ENCODE data around the gene AP2S1. TPM values are rescaled to one million over a fixed set of nuclear protein-coding genes. Genes with fewer than 3 reads are reported as not detected.

The AP2S1 gene
- 100 to 1,000 TPM; 416 to 479 (median 463) TPM for total RNA-seq (2021; fragmentation: NEBNext Ultra II Directional; extraction: Animal tissue kit (Norgen Biotek cat#: 25700))
- long read RNA-seq, transcript AP2S1-203 (4 exons, 636 nt): minor isoform, 41 of 494 reads
- long read RNA-seq, transcript AP2S1-204 (4 exons, 707 nt): minor isoform, 14 of 494 reads
- long read RNA-seq, transcript AP2S1-209 (5 exons, 898 nt): minor isoform, 36 of 494 reads
- long read RNA-seq, transcript AP2S1-201 (5 exons, 935 nt): major isoform, 374 of 494 reads
- long read RNA-seq, partial matches to known transcripts: 4 of 494 reads
- long read RNA-seq, other reads (novel, unspliced or antisense): 13 of 494 reads

DNA sequence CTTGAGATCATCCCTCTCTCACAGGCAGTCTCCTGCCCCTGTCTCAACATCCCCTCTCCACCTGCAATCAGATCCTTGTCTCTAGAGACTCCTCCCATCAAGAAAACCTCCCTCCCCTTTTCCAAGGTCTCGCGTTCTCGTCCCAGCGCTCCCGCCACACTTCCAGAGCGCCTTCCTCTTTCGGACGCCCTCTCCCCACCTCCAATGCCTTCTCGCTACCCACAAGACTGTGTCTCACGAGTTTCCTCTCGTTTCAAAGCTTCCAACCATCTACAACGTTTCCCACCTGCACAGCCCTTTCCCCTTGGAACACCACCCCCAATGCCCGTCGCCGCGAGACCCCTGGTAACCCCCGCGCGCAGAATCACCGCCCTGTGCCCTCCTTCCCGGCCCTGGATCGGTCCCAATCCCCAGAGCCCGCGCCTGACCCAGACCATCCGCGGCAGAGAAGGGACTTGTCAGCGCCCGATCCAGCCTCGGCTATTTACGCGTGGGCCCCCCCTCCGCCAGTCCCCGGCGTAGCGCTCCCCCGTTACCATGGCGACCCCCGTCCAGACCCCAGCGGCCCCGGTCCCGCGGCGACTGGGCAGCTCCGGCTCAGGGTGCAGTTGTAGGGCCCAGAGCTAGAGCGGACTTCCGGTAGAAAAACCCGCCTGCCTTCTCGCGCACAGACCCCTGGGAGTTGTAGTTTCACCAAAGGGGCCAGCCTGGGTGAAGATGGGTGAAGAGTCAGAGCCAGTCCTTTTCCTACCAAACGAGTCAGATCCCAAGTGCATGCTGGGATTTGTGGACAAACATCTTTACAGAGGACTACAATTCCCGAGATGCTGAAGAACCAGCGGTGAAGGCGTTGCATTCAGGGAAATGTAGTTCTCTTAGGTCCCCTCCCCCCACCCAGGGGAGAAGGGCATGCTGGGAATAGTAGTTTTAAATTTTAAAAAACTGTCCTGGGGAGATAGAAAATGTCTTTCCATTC, at the start of gene AP2S1:
TSS of gene AP2S1 (minus strand) at position 619 of the 976 bp plus-strand sequence. CDS start at position 539, 80 bp downstream.
- Mint-ChIP-seq H3K27ac (peak within 1 kb of the TSS; percentile 95), H3K9me3 (no peaks in the 10 kb centered on the region), H3K36me3 (ENCODE audit: low read depth) (peaks cover 17% of the 10 kb centered on the region), H3K4me1 (ENCODE audit: low read depth) (peaks cover 28% of the 10 kb centered on the region), H3K4me3 (peak within 1 kb of the TSS; percentile 96), H3K27me3 (ENCODE audit: insufficient read depth) (peaks cover 7% of the 10 kb centered on the region)
- peak; percentile 100 for DNase-seq
- TF ChIP-seq, protein P1, sequence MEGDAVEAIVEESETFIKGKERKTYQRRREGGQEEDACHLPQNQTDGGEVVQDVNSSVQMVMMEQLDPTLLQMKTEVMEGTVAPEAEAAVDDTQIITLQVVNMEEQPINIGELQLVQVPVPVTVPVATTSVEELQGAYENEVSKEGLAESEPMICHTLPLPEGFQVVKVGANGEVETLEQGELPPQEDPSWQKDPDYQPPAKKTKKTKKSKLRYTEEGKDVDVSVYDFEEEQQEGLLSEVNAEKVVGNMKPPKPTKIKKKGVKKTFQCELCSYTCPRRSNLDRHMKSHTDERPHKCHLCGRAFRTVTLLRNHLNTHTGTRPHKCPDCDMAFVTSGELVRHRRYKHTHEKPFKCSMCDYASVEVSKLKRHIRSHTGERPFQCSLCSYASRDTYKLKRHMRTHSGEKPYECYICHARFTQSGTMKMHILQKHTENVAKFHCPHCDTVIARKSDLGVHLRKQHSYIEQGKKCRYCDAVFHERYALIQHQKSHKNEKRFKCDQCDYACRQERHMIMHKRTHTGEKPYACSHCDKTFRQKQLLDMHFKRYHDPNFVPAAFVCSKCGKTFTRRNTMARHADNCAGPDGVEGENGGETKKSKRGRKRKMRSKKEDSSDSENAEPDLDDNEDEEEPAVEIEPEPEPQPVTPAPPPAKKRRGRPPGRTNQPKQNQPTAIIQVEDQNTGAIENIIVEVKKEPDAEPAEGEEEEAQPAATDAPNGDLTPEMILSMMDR (IDR thresholded peaks at IDR 0.05): no peak

DNA sequence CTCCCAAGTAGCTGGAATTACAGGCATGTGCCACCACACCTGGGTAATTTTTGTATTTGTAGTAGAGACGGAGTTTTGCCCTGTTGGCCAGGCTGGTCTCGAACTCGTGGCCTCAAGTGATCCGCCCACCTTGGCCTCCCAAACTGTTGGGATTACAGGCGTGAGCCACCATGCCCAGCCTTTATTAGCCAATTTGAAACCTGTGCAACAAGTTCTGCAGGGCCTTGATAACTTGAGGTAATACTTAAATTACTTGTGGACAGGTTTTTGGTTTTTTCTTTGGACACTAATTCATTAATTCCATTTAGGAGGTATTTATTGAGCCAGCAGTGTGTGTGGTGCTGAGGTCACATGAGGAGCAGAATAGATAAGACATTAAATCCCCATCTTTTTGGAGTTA, 49.7 kb upstream of the AP2S1 start:
- no peak overlapping the region for H3K4me3 Mint-ChIP-seq
- H3K27me3 Mint-ChIP-seq (ENCODE audit: insufficient read depth): no peaks in the 10 kb centered on the region
- TF ChIP-seq, protein P1 (IDR thresholded peaks at IDR 0.05): no peak
- DNase-seq: no peak
- no peaks in the 10 kb centered on the region for H3K9me3 Mint-ChIP-seq
- H3K27ac Mint-ChIP-seq: no peak overlapping the region
- peaks cover 12% of the 10 kb centered on the region for H3K36me3 Mint-ChIP-seq (ENCODE audit: low read depth)
- H3K4me1 Mint-ChIP-seq (ENCODE audit: low read depth): peaks cover 71% of the 10 kb centered on the region

DNA sequence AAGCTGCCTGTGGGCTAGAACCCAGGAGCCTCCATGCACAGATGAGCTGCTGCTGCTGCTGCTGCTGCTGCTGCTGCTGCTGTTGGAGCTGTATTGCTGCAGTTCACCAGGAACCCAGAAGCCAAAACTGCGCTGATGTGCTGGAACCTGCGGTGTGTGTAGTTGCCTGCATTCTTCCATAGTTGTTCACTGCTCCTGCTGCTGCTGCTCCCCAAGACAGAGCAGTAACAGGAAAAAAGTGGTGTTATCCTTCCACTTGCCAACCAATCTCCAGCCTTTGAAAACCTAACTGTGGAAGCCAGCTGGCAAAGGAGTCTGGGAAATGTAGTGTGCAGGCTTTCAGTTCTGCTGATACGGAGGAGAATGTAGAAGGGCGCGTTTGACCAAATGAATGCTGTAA, 48.1 kb upstream of the AP2S1 start:
- TF ChIP-seq, protein P1 (IDR thresholded peaks at IDR 0.05): no peak
- DNase-seq: peak; percentile 75
- Mint-ChIP-seq H3K27ac (peak overlapping the region; percentile 64), H3K4me1 (ENCODE audit: low read depth) (peaks cover 68% of the 10 kb centered on the region), H3K36me3 (ENCODE audit: low read depth) (peaks cover 9% of the 10 kb centered on the region), H3K9me3 (no peaks in the 10 kb centered on the region), H3K4me3 (peak overlapping the region; percentile 23; the same call in 1 of the 2 replicates), H3K27me3 (ENCODE audit: insufficient read depth) (no peaks in the 10 kb centered on the region)

DNA sequence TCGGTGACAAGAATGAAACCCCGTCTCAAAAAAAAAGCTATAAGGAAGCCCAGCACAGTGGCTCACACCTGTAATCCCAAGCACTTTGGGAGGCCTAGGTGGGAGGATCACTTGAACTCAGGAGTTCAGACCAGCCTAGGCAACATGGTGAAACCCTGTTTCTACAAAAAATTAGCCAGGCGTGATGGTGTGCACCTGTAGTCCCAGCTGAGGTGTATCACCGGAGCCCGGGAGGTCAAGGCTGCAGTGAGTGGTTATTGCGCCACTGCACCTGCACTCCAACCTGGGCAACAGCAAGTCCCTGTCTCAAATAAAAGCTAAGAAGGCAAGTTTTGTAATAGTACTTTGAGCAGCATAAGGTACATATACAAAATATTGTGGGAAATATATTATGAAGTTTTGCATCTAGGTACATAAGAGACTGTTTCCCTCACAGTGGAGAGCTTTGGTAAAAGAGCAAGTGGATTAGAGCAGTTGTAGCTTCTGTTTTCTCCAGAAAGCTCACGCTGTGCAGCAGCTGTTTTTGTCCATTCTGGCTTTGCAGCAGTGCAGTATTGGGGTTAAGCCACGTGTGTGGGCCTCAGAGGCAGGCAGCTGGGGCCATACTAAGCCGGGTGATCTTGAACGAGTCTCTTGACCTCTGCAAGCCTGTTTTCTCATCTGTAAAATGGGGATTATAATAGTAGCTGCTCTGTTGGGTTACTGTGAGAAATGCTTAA, 45.6 kb upstream of the AP2S1 start:
- Mint-ChIP-seq H3K9me3 (no peaks in the 10 kb centered on the region), H3K27ac (no peak overlapping the region), H3K36me3 (ENCODE audit: low read depth) (peaks cover 9% of the 10 kb centered on the region), H3K4me1 (ENCODE audit: low read depth) (peaks cover 57% of the 10 kb centered on the region), H3K4me3 (no peak overlapping the region), H3K27me3 (ENCODE audit: insufficient read depth) (no peaks in the 10 kb centered on the region)
- DNase-seq: no peak
- TF ChIP-seq, protein P1 (IDR thresholded peaks at IDR 0.05): no peak

All from HFFc6 (cell line).